NCI-H446 treated with DMSO at 0.1 percent for 48 hours (cell line): ENCODE data around the gene KCNQ1OT1.

ENCODE experiments used
- DNase-seq: peaks from one replicate; lab custom pipeline; 2025; lab: John Stamatoyannopoulos, UW

Gene KCNQ1OT1

DNA sequence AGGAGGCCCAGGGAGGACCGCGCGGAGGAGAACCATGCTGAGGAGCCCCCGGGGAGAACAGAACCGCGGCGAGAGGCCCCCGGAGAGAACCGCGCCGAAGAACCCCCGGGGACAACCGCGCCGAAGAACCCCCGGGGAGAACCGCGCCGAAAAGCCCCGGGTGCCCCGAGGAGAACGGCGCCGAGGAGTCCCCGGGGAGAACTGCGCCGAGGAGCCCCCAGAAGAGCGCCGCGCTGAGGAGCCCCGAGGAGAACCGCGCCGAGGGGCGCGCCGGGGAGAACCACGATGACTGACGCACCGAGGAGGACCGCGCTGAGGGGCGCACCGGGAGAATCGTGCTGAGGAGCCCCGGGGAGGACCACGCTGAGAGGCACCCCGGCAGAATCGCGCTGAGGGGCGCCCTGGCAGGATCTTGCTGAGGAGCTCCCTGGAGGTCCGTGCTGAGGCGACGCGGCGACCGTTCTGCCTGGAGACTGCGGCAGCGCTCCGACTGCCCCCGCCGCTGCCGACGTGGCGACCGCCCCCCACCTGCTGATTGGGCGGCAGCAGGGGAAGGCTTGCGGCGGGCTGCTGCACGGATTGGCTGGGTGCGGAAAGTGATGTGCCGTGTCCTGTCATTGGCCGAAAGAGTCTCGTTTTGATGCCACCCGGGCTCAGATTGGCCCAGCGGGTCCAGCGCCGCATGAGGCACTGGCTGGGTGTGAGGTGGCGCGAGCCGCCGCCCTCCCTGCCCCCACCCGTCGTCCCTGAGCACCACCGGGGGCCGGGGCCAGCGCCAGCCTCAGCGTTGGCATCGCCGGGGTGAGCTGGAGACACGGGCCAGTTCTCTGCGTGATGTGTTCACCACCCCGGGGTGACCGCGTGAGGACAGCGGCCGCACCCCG, at the start of gene KCNQ1OT1:
Gene KCNQ1OT1, minus strand, starts transcription at position 464 of the 884 bp plus-strand sequence.
- DNase-seq, result peak; percentile 84

DNA sequence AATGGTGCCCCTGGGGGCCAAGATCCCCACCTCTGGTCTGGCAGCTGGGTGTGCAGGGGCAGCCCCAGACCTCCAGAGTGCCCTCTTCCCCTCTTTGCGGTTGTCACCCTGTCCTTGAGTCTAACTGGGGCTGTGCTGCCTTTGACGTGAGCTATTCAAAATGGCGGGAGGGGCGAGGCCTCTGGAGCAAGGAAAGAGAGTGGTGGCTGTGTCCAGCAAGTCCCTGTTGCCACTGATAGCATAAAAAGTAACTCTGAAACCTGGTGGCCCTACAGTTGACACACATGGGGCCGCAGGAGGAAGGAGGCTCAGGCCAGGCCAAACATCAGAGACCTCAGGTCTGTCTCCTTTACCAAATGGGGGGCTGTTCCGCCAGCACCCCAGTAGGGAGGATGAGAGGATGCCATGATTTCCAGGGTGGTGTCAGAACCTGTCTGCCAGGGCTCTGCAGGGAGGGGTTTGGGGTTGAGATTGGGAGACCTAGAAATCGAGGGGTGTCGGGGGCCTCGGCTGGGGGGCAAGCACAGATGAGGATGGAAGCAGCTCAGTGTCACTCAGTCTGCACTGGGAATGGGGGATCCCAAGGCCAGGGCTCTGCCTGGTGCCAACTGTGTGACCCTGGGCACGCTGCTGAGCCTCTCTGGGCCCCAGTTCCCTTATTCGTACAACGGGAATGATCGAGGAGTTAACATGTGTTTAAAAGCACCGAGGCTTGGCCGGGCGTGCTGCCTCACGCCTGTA, 49.2 kb upstream of the KCNQ1OT1 start:
- DNase-seq, result no peak

DNA sequence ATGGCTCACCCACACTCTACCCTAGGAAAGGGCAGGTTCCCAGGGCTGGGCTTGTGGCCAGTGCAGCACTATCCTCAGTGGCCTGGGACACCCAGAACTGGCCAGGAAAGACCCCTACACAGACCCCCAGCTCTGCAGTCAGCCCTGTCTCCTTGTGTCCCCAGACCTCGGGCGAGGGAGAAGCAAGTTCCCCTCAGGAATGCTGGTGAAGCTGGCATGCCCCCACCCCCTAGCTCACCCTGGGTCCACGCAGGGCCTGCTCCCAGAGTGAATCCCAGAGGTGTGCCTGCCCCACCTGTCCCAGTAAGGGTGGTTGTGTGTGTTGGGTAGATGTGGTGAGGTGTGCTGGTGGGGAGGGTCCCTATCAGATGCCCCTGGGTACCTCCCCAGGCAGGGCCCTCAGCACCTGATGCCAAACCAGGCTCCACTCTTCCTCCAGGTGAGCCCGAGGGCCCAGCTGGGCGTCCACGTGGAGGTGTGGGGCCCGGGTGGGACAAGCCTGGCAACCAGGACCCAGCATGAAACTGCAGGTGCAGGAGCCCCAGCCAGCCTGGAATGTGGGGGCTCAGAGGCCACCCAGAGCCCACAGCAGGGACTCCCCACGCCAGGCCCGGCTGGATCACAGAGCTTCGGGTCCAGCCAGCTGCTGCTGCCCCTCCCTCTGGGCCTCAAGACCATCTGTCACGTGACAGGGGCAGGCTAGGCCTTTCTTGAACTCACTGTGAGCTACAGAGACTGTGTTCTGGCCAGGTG, 48.4 kb upstream of the KCNQ1OT1 start:
- DNase-seq, result no peak

DNA sequence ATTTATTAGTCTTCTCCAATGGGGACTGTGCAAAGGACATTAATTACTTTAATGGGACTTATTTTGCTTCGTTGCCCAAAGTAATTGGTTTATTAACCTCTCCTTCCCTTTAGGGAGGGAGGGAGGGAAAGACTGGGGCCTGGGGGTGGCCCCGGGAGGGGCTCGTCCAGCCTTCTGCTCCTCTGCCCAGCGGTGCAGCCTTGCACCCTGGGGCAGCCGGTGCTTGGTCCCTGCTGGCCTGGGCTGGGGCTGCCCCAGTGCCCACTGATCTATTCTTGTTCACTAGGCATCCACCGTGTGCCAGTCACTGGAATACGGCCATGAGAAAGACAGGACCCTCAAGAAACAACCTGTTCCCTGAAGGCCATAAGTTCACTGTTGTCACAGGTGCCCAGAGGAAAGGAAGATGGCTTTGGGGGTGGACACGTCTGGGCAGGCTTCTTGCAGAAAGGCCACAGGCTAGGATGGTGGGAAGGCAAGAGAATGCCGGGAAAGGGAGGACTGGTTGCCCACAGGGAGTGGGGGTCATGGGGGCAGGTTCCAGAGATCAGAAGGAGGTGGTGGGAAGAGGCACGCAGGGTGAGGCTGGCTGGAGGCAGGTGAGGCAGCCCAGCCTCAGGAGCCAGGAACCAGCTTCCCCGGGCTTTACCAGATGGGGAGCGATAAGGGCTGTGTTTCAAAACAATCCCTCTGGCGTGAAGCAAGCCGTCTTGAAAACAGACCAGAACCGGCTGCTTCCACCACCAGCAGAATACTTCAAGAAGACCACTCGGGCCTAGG, 47.6 kb upstream of the KCNQ1OT1 start:
- DNase-seq, result no peak

DNA sequence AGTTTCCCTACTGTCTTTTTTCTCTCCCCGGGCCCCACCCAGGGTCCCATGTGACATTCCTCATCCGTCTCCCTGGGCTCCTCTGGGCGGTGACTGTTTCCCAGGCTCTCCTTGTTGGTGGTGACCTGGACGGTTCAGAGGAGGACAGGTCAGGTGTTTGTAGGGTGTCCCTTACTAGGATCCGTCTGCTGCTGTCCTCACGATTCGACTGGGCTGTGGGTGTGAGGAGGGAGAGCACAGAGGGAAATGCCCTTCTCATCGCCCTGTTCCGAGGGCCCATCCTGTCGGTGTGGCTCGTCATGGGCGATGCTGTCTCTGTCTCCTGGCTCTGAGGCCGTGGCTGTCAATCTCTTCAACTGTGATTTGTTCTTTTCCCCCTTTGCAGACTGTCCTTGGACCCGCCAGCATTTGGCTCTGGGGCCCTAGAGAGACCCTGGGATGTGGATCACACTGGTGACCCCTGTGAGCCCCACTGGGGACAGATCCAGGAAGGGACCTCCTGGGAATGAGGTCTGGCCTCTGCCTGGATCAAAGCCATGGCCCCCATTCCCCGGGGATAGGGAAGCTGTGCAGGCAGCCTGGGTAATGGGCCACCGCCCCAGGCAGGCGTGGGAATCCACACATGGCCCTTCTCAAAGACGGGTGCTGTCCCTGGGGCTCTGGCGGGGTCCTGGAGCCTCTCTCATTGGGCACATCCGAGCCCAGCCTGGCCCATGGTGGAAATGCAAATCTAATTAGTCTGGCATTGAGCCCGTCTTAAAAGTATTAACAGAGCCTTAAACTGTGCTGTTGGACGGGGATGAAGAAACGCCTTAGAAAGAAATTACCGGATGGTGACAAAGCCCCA, 46.8 kb upstream of the KCNQ1OT1 start:
- DNase-seq, result no peak

DNA sequence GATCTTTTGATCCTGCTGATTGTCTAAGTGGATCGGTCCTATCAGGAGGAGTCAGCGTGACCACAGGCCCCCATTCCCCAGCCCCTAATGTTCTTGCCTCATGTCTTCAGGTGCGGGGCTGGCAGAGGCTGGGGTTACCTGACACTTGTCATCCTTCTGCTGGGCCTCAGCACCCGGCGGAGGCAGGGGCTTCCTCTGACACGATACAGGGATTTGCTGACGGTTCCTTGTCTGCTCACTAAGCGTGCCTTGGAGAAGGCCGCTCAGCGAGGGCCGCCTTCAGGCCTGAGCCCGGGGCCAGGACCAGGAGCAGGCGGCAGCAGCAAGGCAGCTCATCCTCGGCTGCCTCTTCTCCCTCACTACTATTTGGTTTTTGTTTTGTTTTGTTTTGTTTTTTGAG, 45.7 kb upstream of the KCNQ1OT1 start:
- DNase-seq, result no peak

DNA sequence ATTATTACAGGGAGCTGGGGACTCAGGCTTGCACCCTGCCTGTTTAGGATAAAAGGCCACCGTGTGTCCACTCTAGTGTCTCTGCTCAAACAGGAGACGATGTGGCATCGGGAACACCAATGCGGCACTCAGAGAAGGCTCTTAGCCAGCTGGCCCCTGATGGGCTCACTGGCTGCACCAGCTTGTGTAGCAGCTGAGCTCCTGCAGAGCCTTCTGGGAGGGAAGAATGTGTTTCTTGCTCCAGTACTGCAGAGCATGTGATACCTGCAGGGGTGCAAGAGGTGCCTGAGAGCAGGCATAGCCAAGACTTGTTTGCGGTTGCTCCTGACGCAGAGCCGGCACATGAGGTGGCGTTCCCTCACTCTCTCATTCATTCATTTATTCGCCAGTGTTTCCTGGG, 44.4 kb upstream of the KCNQ1OT1 start:
- DNase-seq, result no peak

DNA sequence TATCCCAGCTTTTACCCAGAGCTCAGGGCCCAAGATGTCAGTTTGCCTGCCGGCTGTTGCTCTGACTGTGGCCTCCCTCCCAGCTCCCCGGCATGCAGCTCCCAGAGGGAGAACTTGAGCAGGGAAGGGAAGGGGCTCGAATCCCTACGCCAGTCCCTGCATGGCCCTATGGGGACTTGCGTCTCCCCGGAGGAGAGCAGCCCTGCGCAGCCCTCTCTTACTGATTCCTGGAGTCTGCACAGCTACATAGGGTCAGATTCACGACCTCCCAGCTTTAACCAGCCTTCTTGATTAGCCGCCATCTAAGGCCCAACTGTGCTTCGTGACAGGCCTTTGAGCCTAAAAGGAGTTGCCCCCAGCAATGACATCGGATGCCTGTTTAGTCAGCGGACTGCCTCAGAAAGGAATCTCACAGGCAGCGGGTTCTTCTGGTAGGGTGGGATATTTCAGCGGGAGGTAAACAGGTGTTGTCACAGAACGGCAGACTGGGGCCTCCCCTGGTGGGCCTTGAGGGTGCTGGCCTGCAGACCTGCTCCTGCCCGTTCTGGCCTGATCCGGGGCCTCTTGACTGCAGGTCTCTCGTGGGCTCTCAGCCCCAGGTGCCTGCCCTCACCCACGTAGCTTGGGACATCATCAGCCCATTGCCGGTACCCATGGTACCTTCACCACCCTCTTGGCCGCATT, 43.8 kb upstream of the KCNQ1OT1 start:
- DNase-seq, result no peak

DNA sequence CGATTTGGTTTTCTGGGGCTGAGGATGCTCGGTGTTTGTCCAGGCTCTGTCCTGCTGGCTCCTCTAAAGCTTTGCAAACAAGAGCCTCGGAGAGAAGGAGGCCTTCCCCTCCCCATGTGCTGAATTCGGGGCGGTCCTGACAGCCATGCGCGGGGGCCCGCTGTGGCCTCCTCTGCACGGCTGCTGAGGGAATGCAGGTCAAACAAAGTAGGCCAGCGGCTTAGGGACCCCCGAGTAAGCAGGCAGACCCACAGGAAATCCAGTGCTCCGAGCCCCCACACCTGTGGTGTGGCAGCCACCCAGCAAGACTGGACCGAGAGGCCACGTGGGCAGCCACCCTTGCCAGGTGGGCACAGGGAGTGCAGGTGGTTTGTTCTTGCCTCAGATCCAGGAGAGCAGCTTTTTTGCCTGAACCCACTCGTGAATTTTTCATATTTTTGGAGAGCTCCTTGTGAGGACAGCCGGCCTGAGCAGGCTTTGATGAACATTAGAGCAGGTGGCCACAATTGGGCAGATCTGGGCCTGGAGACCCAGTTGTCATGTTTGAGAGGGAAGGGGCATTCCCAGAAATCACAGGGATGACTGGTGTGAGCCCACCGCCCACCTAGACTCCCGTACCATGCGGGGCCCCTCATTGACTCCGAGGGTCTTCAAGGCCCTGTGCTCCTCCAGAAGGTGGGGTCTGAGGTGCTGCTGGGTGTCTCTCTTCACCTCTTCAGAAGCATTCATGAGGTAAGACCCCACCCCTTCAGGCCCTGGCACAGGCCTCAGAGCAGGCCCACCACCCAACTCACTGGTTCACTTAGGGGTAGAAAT, 43.0 kb upstream of the KCNQ1OT1 start:
- DNase-seq, result no peak

DNA sequence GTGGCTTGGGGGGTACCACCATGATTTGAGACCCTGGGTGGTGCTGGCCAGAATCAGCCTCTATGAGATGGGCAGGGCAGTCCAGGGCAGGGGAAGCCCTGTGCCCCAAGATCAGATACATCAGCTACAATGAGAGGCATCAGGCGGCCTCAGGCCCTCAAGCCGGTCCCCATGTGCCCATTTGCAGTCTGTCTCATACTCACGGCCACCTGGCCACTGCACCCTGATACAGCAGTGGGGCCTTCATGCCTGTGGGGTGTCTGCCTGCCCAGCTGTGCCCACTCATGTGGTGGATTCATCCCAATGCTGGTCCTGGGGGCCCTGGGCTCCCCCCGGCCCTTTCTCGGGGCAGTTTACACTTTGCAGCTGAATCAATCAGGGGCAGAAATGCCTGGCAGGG, 42.4 kb upstream of the KCNQ1OT1 start:
- DNase-seq, result no peak

DNA sequence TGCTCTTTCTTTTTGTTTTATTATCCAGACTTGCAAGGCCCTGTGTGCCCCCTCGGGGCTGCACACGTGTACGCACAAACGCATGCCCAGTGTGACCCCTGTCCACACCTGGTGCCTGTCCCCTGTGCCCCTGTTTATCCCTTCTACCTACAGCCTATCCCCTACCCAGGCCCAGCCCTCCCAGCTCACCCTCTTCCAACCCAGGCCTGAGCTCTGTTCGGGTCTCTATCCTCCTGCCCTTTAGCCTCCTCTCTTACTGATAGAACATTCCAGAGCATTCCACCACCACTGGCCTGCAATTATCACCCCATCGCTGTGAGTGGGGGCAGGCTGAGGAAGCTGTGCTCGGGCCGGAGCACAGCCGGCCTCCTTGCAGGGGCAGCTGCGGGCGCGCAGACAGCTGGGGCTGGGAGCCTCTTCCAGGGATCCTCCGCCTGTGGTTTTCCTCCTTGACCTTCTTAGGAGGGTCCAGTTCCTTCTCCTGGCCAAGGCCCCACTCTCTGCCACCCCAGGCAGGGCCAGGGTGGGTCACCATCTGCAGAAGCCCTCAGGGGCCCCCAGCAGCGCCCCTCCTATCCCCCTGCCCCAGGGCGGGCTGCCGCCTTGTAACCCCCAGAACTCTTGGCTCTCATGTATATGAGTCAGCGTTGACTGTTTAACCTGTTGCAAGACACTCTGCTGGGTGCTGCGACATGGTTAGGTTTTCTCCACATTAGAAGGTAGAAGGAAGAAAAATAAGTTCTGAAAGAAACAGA, 41.8 kb upstream of the KCNQ1OT1 start:
- DNase-seq, result no peak

DNA sequence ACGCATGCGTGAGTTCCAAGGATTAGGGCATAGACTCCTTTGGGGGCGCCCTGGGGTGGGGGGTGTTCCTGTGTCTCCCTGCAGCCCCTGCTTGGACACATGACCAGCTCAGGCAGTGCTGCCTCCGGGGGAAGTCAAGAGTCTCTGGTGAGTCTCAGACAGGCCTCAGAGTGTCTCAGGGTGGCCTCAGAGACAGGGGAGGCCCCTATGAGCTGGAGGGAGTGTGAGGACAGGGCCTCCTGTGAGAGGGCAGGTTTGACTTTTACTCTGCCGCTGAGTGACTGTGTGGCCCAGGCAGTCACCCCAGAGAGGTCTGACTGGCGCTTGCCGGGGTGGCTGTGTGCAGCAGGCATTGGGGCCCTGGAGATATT, 41.2 kb upstream of the KCNQ1OT1 start:
- no peak for DNase-seq

DNA sequence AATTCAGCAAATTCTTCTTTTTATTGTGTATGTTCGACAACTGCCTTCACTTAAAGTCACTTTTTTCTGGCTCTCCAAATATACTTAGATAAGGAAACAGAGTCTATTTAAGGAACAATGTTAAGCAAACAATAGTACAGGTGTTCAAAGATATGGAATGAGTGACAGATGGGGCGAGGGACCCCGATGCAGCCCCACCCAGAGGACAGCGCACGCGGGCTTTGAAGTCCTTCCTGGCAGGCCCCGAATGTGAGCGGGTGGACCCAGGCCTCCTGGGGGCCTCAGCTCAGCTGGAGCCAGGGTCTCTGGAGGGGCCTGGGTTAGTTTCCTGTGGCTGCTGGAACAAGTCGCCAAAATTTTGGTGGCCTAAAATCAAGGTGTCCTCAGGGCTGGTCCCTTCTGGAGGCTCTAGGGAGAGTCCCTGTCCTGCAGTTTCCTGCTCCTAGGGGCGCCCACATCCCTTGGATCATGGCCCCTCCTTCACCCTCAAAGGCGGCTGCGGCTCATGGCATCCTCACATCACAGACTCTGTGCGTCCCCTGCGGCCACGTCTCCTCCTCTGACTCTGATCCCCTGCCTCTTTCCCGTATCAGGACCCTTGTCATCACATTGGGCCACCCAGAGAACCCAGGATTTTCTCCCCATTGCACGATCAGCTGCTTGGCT, 40.6 kb upstream of the KCNQ1OT1 start:
- DNase-seq, result no peak

DNA sequence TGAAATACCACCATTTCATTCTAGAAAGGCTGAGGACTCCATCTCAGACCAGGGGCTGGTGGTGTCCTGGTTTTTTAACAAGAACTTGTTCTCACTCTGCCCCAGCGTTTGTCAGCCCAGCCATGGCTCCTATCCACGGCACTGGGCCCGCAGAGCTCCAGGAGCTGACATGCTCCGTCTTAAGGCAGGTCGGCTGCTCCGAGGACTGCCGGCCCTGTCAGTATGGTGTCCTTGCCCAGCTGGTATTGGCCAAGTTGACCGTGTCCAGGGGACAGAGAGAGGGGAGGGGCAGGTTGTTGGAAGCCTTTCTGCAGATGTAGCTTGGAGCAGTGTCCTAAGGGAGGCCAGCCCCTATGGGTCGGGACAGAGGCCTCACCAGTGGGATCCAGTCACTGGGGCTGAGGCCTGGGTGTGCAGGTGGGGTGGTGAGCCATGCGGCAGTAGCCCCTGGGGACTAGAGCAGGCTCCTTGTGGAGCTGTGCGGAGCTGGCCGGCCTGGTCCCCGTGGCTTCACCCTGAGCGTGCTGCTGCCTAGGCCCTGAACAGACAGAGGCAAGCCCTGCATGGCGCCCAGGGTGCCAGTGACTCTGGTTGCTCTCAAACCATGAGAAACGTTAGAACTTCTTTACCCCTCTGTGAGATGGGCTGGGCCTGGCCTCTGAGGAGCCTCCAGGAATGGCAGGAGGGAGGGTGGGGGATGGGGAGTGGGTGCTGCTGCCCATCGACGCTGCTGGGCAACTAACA, 39.9 kb upstream of the KCNQ1OT1 start:
- DNase-seq, result no peak

DNA sequence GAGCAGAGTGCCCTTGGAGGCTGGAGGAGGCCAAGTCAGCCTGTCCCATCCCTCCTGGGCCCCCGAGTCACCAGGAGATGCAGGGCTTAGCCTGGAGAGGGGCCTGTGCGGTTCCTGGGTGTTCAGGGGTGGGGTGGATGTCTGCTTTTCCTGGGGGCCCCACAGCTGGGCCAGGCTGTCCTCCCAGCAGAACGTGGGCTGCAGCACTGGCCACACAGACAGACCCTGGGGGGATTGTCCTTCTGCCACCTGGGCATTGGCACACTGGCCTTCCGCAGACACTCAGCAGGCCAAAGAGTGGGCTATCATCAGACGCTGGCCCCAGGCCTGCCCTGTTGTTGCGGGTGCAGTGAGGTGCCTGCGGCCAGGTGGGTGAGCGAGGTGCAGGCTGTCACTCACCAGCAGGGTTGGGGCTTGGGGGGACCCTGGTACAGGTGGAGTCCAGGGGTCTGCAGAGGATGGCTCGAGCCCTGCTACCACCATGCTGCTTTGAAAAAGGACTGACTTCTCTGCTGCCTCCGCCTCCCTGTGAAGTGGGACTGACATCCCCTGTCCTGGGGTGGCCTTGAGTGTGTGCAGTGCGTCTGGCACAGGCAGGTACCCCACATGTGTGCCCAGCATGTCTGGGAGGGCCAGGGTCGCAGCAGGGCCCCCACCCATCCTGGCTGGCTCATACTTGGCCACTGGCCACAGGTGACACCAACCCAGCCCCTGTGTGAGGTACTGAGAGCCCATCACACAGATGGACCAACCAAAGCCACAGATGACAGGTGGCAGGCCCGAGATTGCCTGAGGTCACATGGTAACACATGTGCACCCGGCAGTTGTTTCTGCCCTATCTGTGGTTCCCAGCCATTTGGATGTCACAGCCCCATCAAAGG, 39.0 kb upstream of the KCNQ1OT1 start:
- no peak for DNase-seq

DNA sequence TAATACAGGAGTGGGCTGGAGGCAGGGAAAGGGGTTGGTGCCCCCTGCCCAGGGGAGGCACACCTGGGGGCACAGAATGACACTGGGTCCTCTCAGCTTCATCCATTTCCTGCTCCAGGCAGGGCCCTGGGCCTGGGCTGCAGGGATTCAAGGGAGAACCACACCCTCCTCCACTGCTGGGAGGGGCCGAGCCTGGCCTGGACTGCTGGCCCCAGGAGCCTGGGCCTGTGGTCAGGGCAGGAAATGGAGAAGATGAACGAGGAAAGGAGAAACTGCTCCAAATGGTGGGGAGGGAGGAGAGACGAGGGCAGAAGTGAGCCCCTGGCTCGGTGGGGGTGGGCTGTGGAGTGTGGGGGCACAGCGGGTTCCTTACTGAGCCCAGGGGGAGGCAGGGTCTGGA, 38.1 kb upstream of the KCNQ1OT1 start:
- DNase-seq, result no peak

DNA sequence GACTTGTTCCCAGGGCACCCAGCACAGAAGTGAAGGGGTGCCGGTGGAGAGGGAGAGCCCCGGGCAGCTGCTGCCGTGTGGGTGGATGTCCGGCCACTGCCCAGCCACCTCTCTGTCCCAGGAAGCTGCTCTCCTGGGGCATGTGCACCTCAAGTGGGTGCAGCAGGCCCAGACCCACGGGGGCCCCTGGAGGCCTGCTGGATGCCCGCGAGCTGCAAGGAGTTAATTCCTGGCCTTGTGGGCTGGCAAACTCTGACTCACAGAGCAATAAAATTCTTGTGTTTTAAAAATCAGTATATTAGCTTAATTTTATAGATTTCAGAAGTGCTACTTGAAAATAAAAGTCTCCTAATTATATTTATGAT, 37.4 kb upstream of the KCNQ1OT1 start:
- no peak for DNase-seq
